ENCODE data around the gene UBE2U.

The UBE2U gene

GRCh38 chr1:64302971-64303370, 99.5 kb downstream of the UBE2U start:
- TF ChIP-seq CTCF (IDR thresholded peaks at IDR 0.05; ENCODE audit: low read depth, low read length, poor library complexity, severe bottlenecking) = no peak
- TF ChIP-seq EZH2phosphoT487 (IDR thresholded peaks at IDR 0.05; ENCODE audit: borderline replicate concordance, low read length) = no peak
- H3K79me2 ChIP-seq (ENCODE audit: control insufficient read depth, low read length) = no peaks in the 10 kb centered on the region
- H3K27me3 ChIP-seq (ENCODE audit: control insufficient read depth, low read length) = no peaks in the 10 kb centered on the region; the same call in 1 of the 2 replicates
- H4K20me1 ChIP-seq (ENCODE audit: control insufficient read depth, insufficient read depth, low read depth, low read length) = no peaks in the 10 kb centered on the region
- H3F3A ChIP-seq (ENCODE audit: control insufficient read depth, insufficient read depth) = no peaks in the 10 kb centered on the region
- no peaks in the 10 kb centered on the region for H3K9me2 ChIP-seq (replicated peaks; ENCODE audit: control insufficient read depth, low read length)
- H3K9me3 ChIP-seq (ENCODE audit: control insufficient read depth, insufficient read depth, low read length) = no peaks in the 10 kb centered on the region
- no peaks in the 10 kb centered on the region for H3K4me1 ChIP-seq (ENCODE audit: control insufficient read depth, low read length)
- no peak overlapping the region for H3K27ac ChIP-seq (ENCODE audit: low read depth, low read length)
- H3K4me2 ChIP-seq (ENCODE audit: low read length) = no peak overlapping the region
- no peak overlapping the region for H3K4me3 ChIP-seq (ENCODE audit: low read length)
- no peaks in the 10 kb centered on the region for H3K36me3 ChIP-seq (ENCODE audit: control insufficient read depth, low read length)

GRCh38 chr1:64304823-64305222, 101.4 kb downstream of the UBE2U start:
- Histone ChIP-seq H4K20me1 (ENCODE audit: control insufficient read depth, insufficient read depth, low read depth, low read length) (no peaks in the 10 kb centered on the region), H3K4me2 (ENCODE audit: low read length) (no peak overlapping the region), H3K4me1 (ENCODE audit: control insufficient read depth, low read length) (no peaks in the 10 kb centered on the region), H3K4me3 (ENCODE audit: low read length) (no peak overlapping the region), H3K27me3 (ENCODE audit: control insufficient read depth, low read length) (no peaks in the 10 kb centered on the region), H3K79me2 (ENCODE audit: control insufficient read depth, low read length) (no peaks in the 10 kb centered on the region), H3K27ac (ENCODE audit: low read depth, low read length) (no peak overlapping the region), H3K9me3 (ENCODE audit: control insufficient read depth, insufficient read depth, low read length) (no peaks in the 10 kb centered on the region), H3K36me3 (ENCODE audit: control insufficient read depth, low read length) (no peaks in the 10 kb centered on the region), H3K9me2 (replicated peaks; ENCODE audit: control insufficient read depth, low read length) (no peaks in the 10 kb centered on the region), H3F3A (ENCODE audit: control insufficient read depth, insufficient read depth) (no peaks in the 10 kb centered on the region)
- TF ChIP-seq CTCF (IDR thresholded peaks at IDR 0.05; ENCODE audit: low read depth, low read length, poor library complexity, severe bottlenecking) (no peak), EZH2phosphoT487 (IDR thresholded peaks at IDR 0.05; ENCODE audit: borderline replicate concordance, low read length) (no peak)

GRCh38 chr1:64308866-64309265, 105.4 kb downstream of the UBE2U start:
- no peak for TF ChIP-seq CTCF (IDR thresholded peaks at IDR 0.05; ENCODE audit: low read depth, low read length, poor library complexity, severe bottlenecking)
- Histone ChIP-seq H3K79me2 (ENCODE audit: control insufficient read depth, low read length) (no peaks in the 10 kb centered on the region), H3F3A (ENCODE audit: control insufficient read depth, insufficient read depth) (no peaks in the 10 kb centered on the region), H3K27ac (ENCODE audit: low read depth, low read length) (no peak overlapping the region), H3K27me3 (ENCODE audit: control insufficient read depth, low read length) (no peaks in the 10 kb centered on the region), H3K9me3 (ENCODE audit: control insufficient read depth, insufficient read depth, low read length) (no peaks in the 10 kb centered on the region), H3K4me3 (ENCODE audit: low read length) (no peak overlapping the region), H3K36me3 (ENCODE audit: control insufficient read depth, low read length) (no peaks in the 10 kb centered on the region), H3K4me1 (ENCODE audit: control insufficient read depth, low read length) (no peaks in the 10 kb centered on the region), H3K9me2 (replicated peaks; ENCODE audit: control insufficient read depth, low read length) (no peaks in the 10 kb centered on the region), H3K4me2 (ENCODE audit: low read length) (no peak overlapping the region), H4K20me1 (ENCODE audit: control insufficient read depth, insufficient read depth, low read depth, low read length) (no peaks in the 10 kb centered on the region)

GRCh38 chr1:64309431-64309831, 106.0 kb downstream of the UBE2U start:
- no peaks in the 10 kb centered on the region for H3K27me3 ChIP-seq (ENCODE audit: control insufficient read depth, low read length)
- TF ChIP-seq EZH2phosphoT487 (IDR thresholded peaks at IDR 0.05; ENCODE audit: borderline replicate concordance, low read length) (no peak), CTCF (IDR thresholded peaks at IDR 0.05; ENCODE audit: low read depth, low read length, poor library complexity, severe bottlenecking) (no peak)
- H3K36me3 ChIP-seq (ENCODE audit: control insufficient read depth, low read length) = no peaks in the 10 kb centered on the region
- no peaks in the 10 kb centered on the region for H3K4me1 ChIP-seq (ENCODE audit: control insufficient read depth, low read length)
- H3K4me3 ChIP-seq (ENCODE audit: low read length) = no peak overlapping the region
- no peaks in the 10 kb centered on the region for H4K20me1 ChIP-seq (ENCODE audit: control insufficient read depth, insufficient read depth, low read depth, low read length)
- no peaks in the 10 kb centered on the region for H3K79me2 ChIP-seq (ENCODE audit: control insufficient read depth, low read length)
- H3F3A ChIP-seq (ENCODE audit: control insufficient read depth, insufficient read depth) = no peaks in the 10 kb centered on the region
- H3K4me2 ChIP-seq (ENCODE audit: low read length) = no peak overlapping the region
- H3K9me2 ChIP-seq (replicated peaks; ENCODE audit: control insufficient read depth, low read length) = no peaks in the 10 kb centered on the region
- H3K27ac ChIP-seq (ENCODE audit: low read depth, low read length) = no peak overlapping the region
- H3K9me3 ChIP-seq (ENCODE audit: control insufficient read depth, insufficient read depth, low read length) = no peaks in the 10 kb centered on the region
